K562 (cell line): ENCODE results near the gene RNF31. TPM values are rescaled to one million over a fixed set of nuclear protein-coding genes. Genes with fewer than 3 reads are reported as not detected.

Source experiments
- BHLHE40 ChIP-seq: IDR thresholded peaks from 2 replicates; pipeline ENCODE4 v1.6.1; 2011; ENCODE audit warnings: low read length, improper control_type of control experiment
- CHD4 ChIP-seq: fragments of 200-600 bp; sonication (generic); IDR thresholded peaks from 3 replicates; pipeline ENCODE4 v1.6.1; 2012; ENCODE audit warnings: low read depth, mild to moderate bottlenecking, mixed read lengths, low read length, inconsistent platforms; ENCODE audit not compliant: insufficient read depth, insufficient replicate concordance, poor library complexity, severe bottlenecking
- CREB5 ChIP-seq: fragments of 250-450 bp; sonication (Bioruptor Pico); IDR thresholded peaks from 2 replicates; pipeline ENCODE4 v1.5.0; 2020; ENCODE audit warnings: mild to moderate bottlenecking
- CREM ChIP-seq: IDR thresholded peaks from 2 replicates; pipeline ENCODE4 v1.6.1; 2014; ENCODE audit warnings: antibody characterized with exemption, low read depth
- DPF2 ChIP-seq: fragments of 450-650 bp; IDR thresholded peaks from 2 replicates; pipeline ENCODE4 v1.6.1; 2016
- KLF6 ChIP-seq: fragments of 250-450 bp; sonication (Bioruptor Pico); IDR thresholded peaks from 2 replicates; pipeline ENCODE4 v1.4.0; 2020; ENCODE audit warnings: mild to moderate bottlenecking, moderate library complexity, borderline replicate concordance
- LARP7 ChIP-seq: fragments of 450-650 bp; IDR thresholded peaks from 2 replicates; pipeline ENCODE4 v1.6.1; 2016
- MTA3 ChIP-seq: fragments of 450-650 bp; formaldehyde crosslinking; IDR thresholded peaks from 2 replicates; pipeline ENCODE4 v1.6.1; 2017; ENCODE audit warnings: mild to moderate bottlenecking, borderline replicate concordance
- MYC ChIP-seq, 2 experiments: fragments of 250-450 bp in 1 of 2; sonication (Bioruptor Pico) in 1 of 2; IDR thresholded peaks; 2 replicates each; pipeline versions ENCODE4 v1.5.1 to v1.6.1; 2012 to 2021; ENCODE audit warnings: low read depth in 2 of 2, borderline replicate concordance in 1 of 2, improper control_type of control experiment in 1 of 2, low read length in 1 of 2, mild to moderate bottlenecking in 1 of 2, moderate library complexity in 1 of 2
- NEUROD1 ChIP-seq: fragments of 150-350 bp; IDR thresholded peaks from 2 replicates; pipeline ENCODE4 v1.6.1; 2014; ENCODE audit warnings: borderline replicate concordance, low read length, low read depth; ENCODE audit not compliant: partially characterized antibody
- NFIC ChIP-seq: fragments of 450-650 bp; IDR thresholded peaks from 2 replicates; pipeline ENCODE4 v1.6.1; 2017; ENCODE audit warnings: mild to moderate bottlenecking, inconsistent platforms
- RREB1 ChIP-seq: fragments of 250-450 bp; sonication (Bioruptor Pico); IDR thresholded peaks from 2 replicates; pipeline ENCODE4 v1.4.0; 2020
- SMAD4 ChIP-seq: fragments of 250-450 bp; sonication (Bioruptor Pico); conservative IDR thresholded peaks from 2 replicates; pipeline ENCODE4 v1.8.0; 2021; ENCODE audit warnings: inconsistent platforms, mild to moderate bottlenecking, moderate library complexity
- YBX1 ChIP-seq: fragments of 450-650 bp; IDR thresholded peaks from 2 replicates; pipeline ENCODE4 v1.7.1; 2016; ENCODE audit warnings: mild to moderate bottlenecking
- YY1 ChIP-seq, 3 experiments: IDR thresholded peaks; 2 replicates each; pipeline ENCODE4 v1.6.1; 2011; ENCODE audit warnings: low read length in 2 of 3, mild to moderate bottlenecking in 2 of 3, moderate library complexity in 2 of 3, borderline replicate concordance in 1 of 3, control low read depth in 1 of 3, low read depth in 1 of 3; ENCODE audit not compliant: insufficient read depth in 3 of 3, insufficient replicate concordance in 2 of 3, control insufficient read depth in 1 of 3, insufficient read length in 1 of 3; ENCODE audit errors: extremely low read depth in 1 of 3
- ZNF134 ChIP-seq: fragments of 250-450 bp; sonication (Bioruptor Pico); conservative IDR thresholded peaks from 2 replicates; pipeline ENCODE4 v1.4.0; 2020
- ZNF347 ChIP-seq: fragments of 450-650 bp; formaldehyde crosslinking; IDR thresholded peaks from 2 replicates; pipeline ENCODE4 v1.4.0; 2020; ENCODE audit warnings: low read depth, mild to moderate bottlenecking, moderate library complexity
- ZNF79 ChIP-seq: fragments of 250-450 bp; sonication (Bioruptor Pico); IDR thresholded peaks from 2 replicates; pipeline ENCODE4 v1.4.0; 2020; ENCODE audit warnings: low read depth, mild to moderate bottlenecking, moderate library complexity
- polyA plus RNA-seq, 8 experiments: library from polyadenylated mRNA; depleted of rRNA in 4 of 8; stranded (reverse) in 5 of 8; unstranded in 3 of 8; fragments of >200 nt; fragmentation: Nextera tagmentation in 2 of 8; fragmentation: Illumina TruSeq in 1 of 8; extraction: Ambion mirVana in 2 of 8; extraction: Trizol in 1 of 8; gene quantifications; 2 replicates each; pipeline versions ENCODE4 v1.2.1 to v1.2.3, GENCODE V29; 2011 to 2014; ENCODE audit warnings: inconsistent platforms in 1 of 8, missing spikeins in 1 of 8
- total RNA-seq, 7 experiments: library from RNA; depleted of rRNA in 6 of 7; stranded (reverse); fragments of >200 nt in 6 of 7; fragmentation: Illumina TruSeq in 2 of 7; extraction: Trizol in 2 of 7; gene quantifications; 2 replicates each; pipeline versions ENCODE4 v1.2.1 to v1.2.3, GENCODE V29; 2011 to 2021; ENCODE audit warnings: low replicate concordance in 1 of 7

RNF31 gene
- total and polyA plus RNA-seq, 9 of the 15 experiments (the other 6 are each of a cell fraction or from before 2014, with no cell fraction given): 3.1 to 47.6 (median 19.1) TPM

GRCh38 chr14:24160850-24161804 lies 13.8 kb downstream of the RNF31 start, which contains the start of gene IRF9 (continued):
- TF ChIP-seq CREB5 (no peak), LARP7 (no peak), CHD4 (no peak), MTA3 (0 out of 2 replicates have a peak, but pooled peaks have one; percentile 73), CREM (peak; percentile 57; the same call in 1 of the 2 replicates), ZNF134 (no peak), RREB1 (CRISPR knock-in tag) (no peak), MYC (IDR thresholded peaks at IDR 0.05; ENCODE audit: low read depth, low read length) (peak; percentile 89), MYC (CRISPR knock-in tag; IDR thresholded peaks at IDR 0.05; ENCODE audit: borderline replicate concordance, low read depth) (no peak), YY1 (IDR thresholded peaks at IDR 0.05; ENCODE audit: borderline replicate concordance in 1 of 3, control insufficient read depth in 1 of 3, extremely low read depth in 1 of 3, insufficient read depth in 3 of 3, insufficient read length in 1 of 3, insufficient replicate concordance in 2 of 3, low read depth in 1 of 3, low read length in 2 of 3) (peak in 1 of 3 experiments; percentile 25), YBX1 (no peak), DPF2 (0 out of 2 replicates have a peak, but pooled peaks have one; percentile 42), KLF6 (CRISPR knock-in tag) (0 out of 2 replicates have a peak, but pooled peaks have one; percentile 22), SMAD4 (CRISPR knock-in tag) (peak; percentile 50; the same call in 1 of the 2 replicates), NEUROD1 (peak; percentile 58), BHLHE40 (peak; percentile 79), ZNF79 (CRISPR knock-in tag) (no peak), ZNF347 (CRISPR knock-in tag) (no peak), NFIC (peak; percentile 98)
